ENCODE results near the gene SLC9A2.

Gene SLC9A2

GRCh38 chr2:102668171-102668570, 48.8 kb downstream of the SLC9A2 start:
- TF ChIP-seq CTCF (IDR thresholded peaks at IDR 0.05; ENCODE audit: insufficient read depth, low read depth, low read length, missing control alignments): no peak
- no peak for DNase-seq (ENCODE audit: low read depth)
- H3K4me3 ChIP-seq (ENCODE audit: low read length): no peak overlapping the region

- DNase-seq (ENCODE audit: low read depth): no peak
- no peak overlapping the region for H3K4me3 ChIP-seq (ENCODE audit: low read length)
- no peak for TF ChIP-seq CTCF (IDR thresholded peaks at IDR 0.05; ENCODE audit: insufficient read depth, low read depth, low read length, missing control alignments)
Measured at GRCh38 chr2:102669401-102669800, 50.0 kb downstream of the SLC9A2 start.

GRCh38 chr2:102672107-102672776, 52.9 kb downstream of the SLC9A2 start:
- no peak overlapping the region for H3K4me3 ChIP-seq (ENCODE audit: low read length)
- DNase-seq (ENCODE audit: low read depth): no peak
- no peak for TF ChIP-seq CTCF (IDR thresholded peaks at IDR 0.05; ENCODE audit: insufficient read depth, low read depth, low read length, missing control alignments)

GRCh38 chr2:102674370-102674769, 55.0 kb downstream of the SLC9A2 start:
- no peak overlapping the region for H3K4me3 ChIP-seq (ENCODE audit: low read length)
- no peak for TF ChIP-seq CTCF (IDR thresholded peaks at IDR 0.05; ENCODE audit: insufficient read depth, low read depth, low read length, missing control alignments)
- no peak for DNase-seq (ENCODE audit: low read depth)

- DNase-seq (ENCODE audit: low read depth): no peak
- H3K4me3 ChIP-seq (ENCODE audit: low read length): no peak overlapping the region
- TF ChIP-seq CTCF (IDR thresholded peaks at IDR 0.05; ENCODE audit: insufficient read depth, low read depth, low read length, missing control alignments): no peak
Measured at GRCh38 chr2:102674836-102675235, 55.5 kb downstream of the SLC9A2 start.

GRCh38 chr2:102677244-102678215, 58.2 kb downstream of the SLC9A2 start:
- no peak for TF ChIP-seq CTCF (IDR thresholded peaks at IDR 0.05; ENCODE audit: insufficient read depth, low read depth, low read length, missing control alignments)
- H3K4me3 ChIP-seq (ENCODE audit: low read length): no peak overlapping the region
- DNase-seq (ENCODE audit: low read depth): peak; percentile 60

Data from epithelial cell of esophagus (primary cell).